HepG2 (cell line): ENCODE results near the gene TLN1. TPM values are rescaled to one million over a fixed set of nuclear protein-coding genes. Genes with fewer than 3 reads are reported as not detected.
A peak's percentile ranks its signal among the peaks of the same experiment; 100 is the strongest.

ENCODE experiments used
- ARNT2 ChIP-seq: sonication (generic); formaldehyde crosslinking; IDR thresholded peaks from 2 replicates; pipeline ENCODE4 v1.8.0; 2022; ENCODE audit warnings: mild to moderate bottlenecking, low read depth, missing genetic modification reagents, moderate library complexity
- ATF7 ChIP-seq, 2 experiments: fragments of 450-650 bp in 1 of 2; sonication (generic) in 1 of 2; formaldehyde crosslinking in 1 of 2; IDR thresholded peaks; 2 replicates each; pipeline versions ENCODE4 v1.4.0 to v1.6.1; 2016 to 2020; ENCODE audit warnings: antibody characterized with exemption in 1 of 2, mild to moderate bottlenecking in 1 of 2, missing genetic modification reagents in 1 of 2
- KDM6A ChIP-seq: IDR thresholded peaks from 2 replicates; pipeline ENCODE4 v1.6.1; 2016; ENCODE audit warnings: low read depth
- MED1 ChIP-seq: sonication (generic); formaldehyde crosslinking; IDR thresholded peaks from 2 replicates; pipeline ENCODE4 v1.4.0; 2020; ENCODE audit warnings: missing genetic modification reagents
- RBAK ChIP-seq: sonication (generic); formaldehyde crosslinking; IDR thresholded peaks from 2 replicates; pipeline ENCODE4 v1.5.1; 2020; ENCODE audit warnings: mild to moderate bottlenecking, missing genetic modification reagents
- SALL1 ChIP-seq: sonication (generic); formaldehyde crosslinking; IDR thresholded peaks from 2 replicates; pipeline ENCODE4 v1.8.0; 2022; ENCODE audit warnings: mild to moderate bottlenecking, missing genetic modification reagents
- SP140L ChIP-seq: sonication (generic); formaldehyde crosslinking; IDR thresholded peaks from 2 replicates; pipeline ENCODE4 v1.4.0; 2020; ENCODE audit warnings: missing genetic modification reagents, borderline replicate concordance
- TARDBP ChIP-seq: sonication (generic); formaldehyde crosslinking; IDR thresholded peaks from 2 replicates; pipeline ENCODE4 v1.8.0; 2022; ENCODE audit warnings: mild to moderate bottlenecking, missing genetic modification reagents
- TBX3 ChIP-seq: fragments of 450-650 bp; IDR thresholded peaks from 2 replicates; pipeline ENCODE4 v1.6.1; 2017; ENCODE audit warnings: antibody characterized with exemption, mild to moderate bottlenecking, inconsistent platforms, borderline replicate concordance
- U2AF1 ChIP-seq: fragments of 200-400 bp; formaldehyde crosslinking; optimal IDR thresholded peaks from 2 replicates; pipeline ENCODE3; 2017; ENCODE audit warnings: mild to moderate bottlenecking, low read depth, low read length
- ZNF121 ChIP-seq: sonication (generic); formaldehyde crosslinking; IDR thresholded peaks from 2 replicates; pipeline ENCODE4 v1.5.0; 2020; ENCODE audit warnings: mild to moderate bottlenecking, missing genetic modification reagents
- ZNF572 ChIP-seq: sonication (generic); formaldehyde crosslinking; IDR thresholded peaks from 2 replicates; pipeline ENCODE4 v1.5.1; 2020; ENCODE audit warnings: mild to moderate bottlenecking, missing genetic modification reagents
- ZNF678 ChIP-seq: sonication (generic); formaldehyde crosslinking; IDR thresholded peaks from 2 replicates; pipeline ENCODE4 v1.4.0; 2020; ENCODE audit warnings: mild to moderate bottlenecking, missing genetic modification reagents
- ZNF788 ChIP-seq: sonication (generic); formaldehyde crosslinking; IDR thresholded peaks from 2 replicates; pipeline ENCODE4 v1.5.0; 2020; ENCODE audit warnings: mild to moderate bottlenecking, missing genetic modification reagents, borderline replicate concordance
- ZNF839 ChIP-seq: sonication (generic); formaldehyde crosslinking; IDR thresholded peaks from 2 replicates; pipeline ENCODE4 v1.4.0; 2020; ENCODE audit warnings: missing genetic modification reagents, mild to moderate bottlenecking, borderline replicate concordance
- ZNF879 ChIP-seq: sonication (generic); formaldehyde crosslinking; IDR thresholded peaks from 2 replicates; pipeline ENCODE4 v1.8.1; 2023; ENCODE audit warnings: missing genetic modification reagents
- ZSCAN20 ChIP-seq: sonication (generic); formaldehyde crosslinking; IDR thresholded peaks from 2 replicates; pipeline ENCODE4 v1.4.0; 2020; ENCODE audit warnings: missing genetic modification reagents, mild to moderate bottlenecking, borderline replicate concordance
- polyA plus RNA-seq, 8 experiments: library from polyadenylated mRNA; depleted of rRNA in 3 of 8; stranded (reverse) in 7 of 8; unstranded in 1 of 8; fragments of >200 nt; fragmentation: Illumina TruSeq in 4 of 8; extraction: Trizol in 4 of 8; gene quantifications; 2 replicates each; pipeline versions ENCODE4 v1.2.1 to v1.2.3, GENCODE V29; 2011 to 2016; ENCODE audit warnings: low read depth in 4 of 8, missing spikeins in 1 of 8, mixed read lengths in 1 of 8; ENCODE audit not compliant: insufficient read depth in 1 of 8
- total RNA-seq, 5 experiments: library from RNA; depleted of rRNA; stranded (reverse); fragments of >200 nt; fragmentation: Illumina TruSeq; extraction: Trizol; gene quantifications; 2 replicates each; pipeline ENCODE4 v1.2.3, GENCODE V29; 2016; ENCODE audit warnings: low read depth in 1 of 5
- TF ChIP-seq, protein P1 (sequence below): sonication (generic); formaldehyde crosslinking; IDR thresholded peaks from 2 replicates; pipeline ENCODE4 v1.4.0; 2020; ENCODE audit warnings: missing genetic modification reagents, mild to moderate bottlenecking, borderline replicate concordance
- TF ChIP-seq, protein P2 (sequence below): sonication (generic); formaldehyde crosslinking; IDR thresholded peaks from 2 replicates; pipeline ENCODE4 v1.4.0; 2020; ENCODE audit warnings: missing genetic modification reagents
- TF ChIP-seq, protein P3 (sequence below), 2 experiments: fragments of 450-650 bp in 1 of 2; sonication (generic) in 1 of 2; formaldehyde crosslinking; IDR thresholded peaks; 2 replicates each; pipeline versions ENCODE4 v1.5.0 to v1.8.0; 2020 to 2022; ENCODE audit warnings: mild to moderate bottlenecking in 1 of 2, missing genetic modification reagents in 1 of 2
- TF ChIP-seq, protein P4 (sequence below): sonication (generic); formaldehyde crosslinking; IDR thresholded peaks from 2 replicates; pipeline ENCODE4 v1.4.0; 2020; ENCODE audit warnings: mild to moderate bottlenecking, missing genetic modification reagents
- TF ChIP-seq, protein P5 (sequence below): sonication (generic); formaldehyde crosslinking; IDR thresholded peaks from 2 replicates; pipeline ENCODE4 v1.5.1; 2020; ENCODE audit warnings: missing genetic modification reagents, mild to moderate bottlenecking, borderline replicate concordance

TLN1 gene
- total and polyA plus RNA-seq, 2 of the 13 experiments (the other 11 are each of a cell fraction or from before 2014, with no cell fraction given), result 35.2 to 51.8 TPM

DNA sequence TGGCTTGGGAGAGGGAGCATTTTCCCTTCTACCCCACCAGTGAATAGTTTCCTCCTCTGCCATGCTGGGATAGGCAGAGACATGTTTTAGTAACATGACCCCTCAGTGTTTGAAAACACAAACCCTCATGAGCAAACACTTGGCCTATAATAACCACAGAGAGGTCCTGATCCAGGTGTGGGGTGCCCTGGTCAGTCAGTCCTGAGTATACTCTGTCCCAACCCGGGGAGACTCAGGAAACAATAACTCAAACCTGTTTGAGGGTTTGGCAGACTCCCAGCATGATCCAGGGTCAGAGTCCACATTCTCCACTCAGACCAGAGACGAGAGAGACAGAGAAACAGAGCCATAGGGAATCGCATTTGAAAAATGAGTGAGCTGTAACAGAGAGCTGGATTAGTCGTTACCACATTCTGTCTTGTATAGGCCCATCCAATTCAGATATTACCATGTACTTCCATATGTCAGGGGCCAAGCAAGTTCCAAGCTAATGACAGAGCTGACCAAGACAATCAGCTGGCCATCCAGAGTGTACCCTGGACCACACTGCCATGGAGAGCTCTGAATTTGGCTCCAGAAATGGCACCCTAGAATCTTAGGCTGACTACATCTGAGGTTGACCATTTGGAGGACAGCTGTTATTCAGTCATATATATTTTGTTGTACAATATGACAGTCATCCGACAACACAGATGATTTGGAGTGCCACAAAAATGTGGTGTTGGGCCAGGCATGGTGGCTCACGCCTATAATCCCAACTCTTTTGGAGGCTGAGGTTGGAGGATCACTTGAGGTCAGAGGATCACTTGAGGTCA is 62.5 kb downstream of the TLN1 start (continued):
- TF ChIP-seq ZNF788 (peak; percentile 52; the same call in 1 of the 2 replicates), SALL1 (CRISPR knock-in tag) (peak; percentile 83), ZSCAN20 (no peak), ATF7 (IDR thresholded peaks at IDR 0.05) (no peak), ATF7 (CRISPR knock-in tag; IDR thresholded peaks at IDR 0.05) (no peak), MED1 (peak; percentile 58), TARDBP (CRISPR knock-in tag) (peak; percentile 63; the same call in 1 of the 2 replicates), ZNF121 (CRISPR knock-in tag) (peak; percentile 46; the same call in 1 of the 2 replicates), SP140L (CRISPR knock-in tag) (no peak), ZNF572 (no peak), ZNF678 (CRISPR knock-in tag) (no peak), ZNF839 (no peak), TBX3 (no peak), ZNF879 (no peak), ARNT2 (CRISPR knock-in tag) (no peak), KDM6A (CRISPR knock-in tag) (peak; percentile 71), U2AF1 (no peak), RBAK (CRISPR knock-in tag) (no peak)
- TF ChIP-seq, protein P1, sequence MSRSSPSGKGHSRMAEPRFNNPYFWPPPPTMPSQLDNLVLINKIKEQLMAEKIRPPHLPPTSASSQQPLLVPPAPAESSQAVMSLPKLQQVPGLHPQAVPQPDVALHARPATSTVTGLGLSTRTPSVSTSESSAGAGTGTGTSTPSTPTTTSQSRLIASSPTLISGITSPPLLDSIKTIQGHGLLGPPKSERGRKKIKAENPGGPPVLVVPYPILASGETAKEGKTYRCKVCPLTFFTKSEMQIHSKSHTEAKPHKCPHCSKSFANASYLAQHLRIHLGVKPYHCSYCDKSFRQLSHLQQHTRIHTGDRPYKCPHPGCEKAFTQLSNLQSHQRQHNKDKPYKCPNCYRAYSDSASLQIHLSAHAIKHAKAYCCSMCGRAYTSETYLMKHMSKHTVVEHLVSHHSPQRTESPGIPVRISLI, result no peak
- TF ChIP-seq, protein P2, sequence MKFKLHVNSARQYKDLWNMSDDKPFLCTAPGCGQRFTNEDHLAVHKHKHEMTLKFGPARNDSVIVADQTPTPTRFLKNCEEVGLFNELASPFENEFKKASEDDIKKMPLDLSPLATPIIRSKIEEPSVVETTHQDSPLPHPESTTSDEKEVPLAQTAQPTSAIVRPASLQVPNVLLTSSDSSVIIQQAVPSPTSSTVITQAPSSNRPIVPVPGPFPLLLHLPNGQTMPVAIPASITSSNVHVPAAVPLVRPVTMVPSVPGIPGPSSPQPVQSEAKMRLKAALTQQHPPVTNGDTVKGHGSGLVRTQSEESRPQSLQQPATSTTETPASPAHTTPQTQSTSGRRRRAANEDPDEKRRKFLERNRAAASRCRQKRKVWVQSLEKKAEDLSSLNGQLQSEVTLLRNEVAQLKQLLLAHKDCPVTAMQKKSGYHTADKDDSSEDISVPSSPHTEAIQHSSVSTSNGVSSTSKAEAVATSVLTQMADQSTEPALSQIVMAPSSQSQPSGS (CRISPR knock-in tag), result no peak
- TF ChIP-seq, protein P3, sequence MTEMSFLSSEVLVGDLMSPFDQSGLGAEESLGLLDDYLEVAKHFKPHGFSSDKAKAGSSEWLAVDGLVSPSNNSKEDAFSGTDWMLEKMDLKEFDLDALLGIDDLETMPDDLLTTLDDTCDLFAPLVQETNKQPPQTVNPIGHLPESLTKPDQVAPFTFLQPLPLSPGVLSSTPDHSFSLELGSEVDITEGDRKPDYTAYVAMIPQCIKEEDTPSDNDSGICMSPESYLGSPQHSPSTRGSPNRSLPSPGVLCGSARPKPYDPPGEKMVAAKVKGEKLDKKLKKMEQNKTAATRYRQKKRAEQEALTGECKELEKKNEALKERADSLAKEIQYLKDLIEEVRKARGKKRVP (CRISPR knock-in tag; IDR thresholded peaks at IDR 0.05), result no peak
- TF ChIP-seq, protein P4, sequence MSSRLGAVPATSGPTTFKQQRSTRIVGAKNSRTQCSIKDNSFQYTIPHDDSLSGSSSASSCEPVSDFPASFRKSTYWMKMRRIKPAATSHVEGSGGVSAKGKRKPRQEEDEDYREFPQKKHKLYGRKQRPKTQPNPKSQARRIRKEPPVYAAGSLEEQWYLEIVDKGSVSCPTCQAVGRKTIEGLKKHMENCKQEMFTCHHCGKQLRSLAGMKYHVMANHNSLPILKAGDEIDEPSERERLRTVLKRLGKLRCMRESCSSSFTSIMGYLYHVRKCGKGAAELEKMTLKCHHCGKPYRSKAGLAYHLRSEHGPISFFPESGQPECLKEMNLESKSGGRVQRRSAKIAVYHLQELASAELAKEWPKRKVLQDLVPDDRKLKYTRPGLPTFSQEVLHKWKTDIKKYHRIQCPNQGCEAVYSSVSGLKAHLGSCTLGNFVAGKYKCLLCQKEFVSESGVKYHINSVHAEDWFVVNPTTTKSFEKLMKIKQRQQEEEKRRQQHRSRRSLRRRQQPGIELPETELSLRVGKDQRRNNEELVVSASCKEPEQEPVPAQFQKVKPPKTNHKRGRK, result no peak
- TF ChIP-seq, protein P5, sequence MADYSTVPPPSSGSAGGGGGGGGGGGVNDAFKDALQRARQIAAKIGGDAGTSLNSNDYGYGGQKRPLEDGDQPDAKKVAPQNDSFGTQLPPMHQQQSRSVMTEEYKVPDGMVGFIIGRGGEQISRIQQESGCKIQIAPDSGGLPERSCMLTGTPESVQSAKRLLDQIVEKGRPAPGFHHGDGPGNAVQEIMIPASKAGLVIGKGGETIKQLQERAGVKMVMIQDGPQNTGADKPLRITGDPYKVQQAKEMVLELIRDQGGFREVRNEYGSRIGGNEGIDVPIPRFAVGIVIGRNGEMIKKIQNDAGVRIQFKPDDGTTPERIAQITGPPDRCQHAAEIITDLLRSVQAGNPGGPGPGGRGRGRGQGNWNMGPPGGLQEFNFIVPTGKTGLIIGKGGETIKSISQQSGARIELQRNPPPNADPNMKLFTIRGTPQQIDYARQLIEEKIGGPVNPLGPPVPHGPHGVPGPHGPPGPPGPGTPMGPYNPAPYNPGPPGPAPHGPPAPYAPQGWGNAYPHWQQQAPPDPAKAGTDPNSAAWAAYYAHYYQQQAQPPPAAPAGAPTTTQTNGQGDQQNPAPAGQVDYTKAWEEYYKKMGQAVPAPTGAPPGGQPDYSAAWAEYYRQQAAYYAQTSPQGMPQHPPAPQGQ, result no peak
